Measurements from ENCODE around the gene NEB. TPM values are rescaled to one million over a fixed set of nuclear protein-coding genes. Genes with fewer than 3 reads are reported as not detected.
"Not testable (repeated sequence)": the region's sequence is repeated elsewhere in the genome, so short reads cannot be mapped to it uniquely, and the experiment has no call there.

NEB gene
- total and polyA plus RNA-seq, 2 of the 4 experiments (the other 2 are of a cell fraction) = under 0.01 TPM; not detected in 1

- H3K9me3 ChIP-seq (ENCODE audit: control insufficient read depth, insufficient read depth, low read length); BruUV-seq (replicated peaks); H2BK20ac ChIP-seq (ENCODE audit: low read depth, low read length); H3K9ac ChIP-seq (ENCODE audit: low read depth, low read length); H3K14ac ChIP-seq (replicated peaks; ENCODE audit: low read depth, low read length); H3K18ac ChIP-seq (ENCODE audit: low read depth, low read length); dilution Hi-C loops (cut with HindIII; ENCODE audit: low sequenced_read_pairs, unreplicated experiment); H3K79me1 ChIP-seq (ENCODE audit: low read depth in 1 of 2, low read length in 2 of 2); in situ Hi-C loops (cut with MboI; ENCODE audit: low sequenced_read_pairs); H3K4me1 ChIP-seq (ENCODE audit: control insufficient read depth, insufficient read depth, low read length); H2AK5ac ChIP-seq (ENCODE audit: low read depth, low read length); H2AK9ac ChIP-seq (replicated peaks; ENCODE audit: low read depth, low read length, poor library complexity); DNase-seq; intact Hi-C loops (cut with micrococcal nuclease); H3K36me3 ChIP-seq (ENCODE audit: control insufficient read depth, insufficient read depth, low read length); H2BK15ac ChIP-seq (ENCODE audit: low read depth, low read length); H3K23ac ChIP-seq (ENCODE audit: low read depth, low read length); H3K9me1 ChIP-seq (ENCODE audit: insufficient read depth, low read length); H3K27me3 ChIP-seq (ENCODE audit: control insufficient read depth, insufficient read depth, low read length); H2BK120ac ChIP-seq (ENCODE audit: low read depth, low read length); H3K4me3 ChIP-seq (ENCODE audit: insufficient read depth, low read depth, low read length); ATAC-seq (ENCODE audit: low read depth); H2AFZ ChIP-seq (replicated peaks; ENCODE audit: low read length, poor library complexity); H2BK5ac ChIP-seq (ENCODE audit: low read depth, low read length, poor library complexity, severe bottlenecking); H3K4me2 ChIP-seq (ENCODE audit: low read depth, low read length); H4K20me1 ChIP-seq (ENCODE audit: insufficient read depth, low read length); H4K8ac ChIP-seq (ENCODE audit: low read depth in 2 of 2, low read length in 2 of 2); H3K56ac ChIP-seq (ENCODE audit: extremely low read depth, insufficient read depth, low read length); H3K4ac ChIP-seq (ENCODE audit: low read depth, low read length); H3K27ac ChIP-seq (ENCODE audit: insufficient read depth, low read length); H4K5ac ChIP-seq (ENCODE audit: low read depth, low read length); POLR2A ChIA-PET (ENCODE audit: unreplicated experiment); H4K91ac ChIP-seq (ENCODE audit: insufficient read depth, low read depth, low read length): not testable (repeated sequence)
- CTCF ChIA-PET = interaction anchor here (0.6 kb wide), 1 partner anchor 309 kb away, joined by 8 read pairs; no protein-coding TSS in a partner anchor
- WGBS, 2 experiments (ENCODE audit: extremely low coverage in 2 of 2, insufficient read length in 1 of 2) = no CpG with 5 or more reads among the region's 6 CpGs
Measured at GRCh38 chr2:151607459-151608424, 126.5 kb downstream of the NEB start.

GRCh38 chr2:151603530-151603929, 130.7 kb downstream of the NEB start:
- BruUV-seq (replicated peaks); H2AK5ac ChIP-seq (ENCODE audit: low read depth, low read length); H2BK20ac ChIP-seq (ENCODE audit: low read depth, low read length); H3K27ac ChIP-seq (ENCODE audit: insufficient read depth, low read length); H2AFZ ChIP-seq (replicated peaks; ENCODE audit: low read length, poor library complexity); ATAC-seq (ENCODE audit: low read depth); H3K56ac ChIP-seq (ENCODE audit: extremely low read depth, insufficient read depth, low read length); POLR2A ChIA-PET (ENCODE audit: unreplicated experiment); H3K9me3 ChIP-seq (ENCODE audit: control insufficient read depth, insufficient read depth, low read length); intact Hi-C loops (cut with micrococcal nuclease); H2BK15ac ChIP-seq (ENCODE audit: low read depth, low read length); H3K18ac ChIP-seq (ENCODE audit: low read depth, low read length); H3K23ac ChIP-seq (ENCODE audit: low read depth, low read length); H4K5ac ChIP-seq (ENCODE audit: low read depth, low read length); H3K79me1 ChIP-seq (ENCODE audit: low read depth in 1 of 2, low read length in 2 of 2); H3K9ac ChIP-seq (ENCODE audit: low read depth, low read length); H4K91ac ChIP-seq (ENCODE audit: insufficient read depth, low read depth, low read length); H3K4me1 ChIP-seq (ENCODE audit: control insufficient read depth, insufficient read depth, low read length); H3K27me3 ChIP-seq (ENCODE audit: control insufficient read depth, insufficient read depth, low read length); H2BK120ac ChIP-seq (ENCODE audit: low read depth, low read length); H3K4me2 ChIP-seq (ENCODE audit: low read depth, low read length); H2BK5ac ChIP-seq (ENCODE audit: low read depth, low read length, poor library complexity, severe bottlenecking); H4K8ac ChIP-seq (ENCODE audit: low read depth in 2 of 2, low read length in 2 of 2); CTCF ChIA-PET; dilution Hi-C loops (cut with HindIII; ENCODE audit: low sequenced_read_pairs, unreplicated experiment); DNase-seq; H3K14ac ChIP-seq (replicated peaks; ENCODE audit: low read depth, low read length); H3K9me1 ChIP-seq (ENCODE audit: insufficient read depth, low read length); in situ Hi-C loops (cut with MboI; ENCODE audit: low sequenced_read_pairs); H3K4me3 ChIP-seq (ENCODE audit: insufficient read depth, low read depth, low read length); H2AK9ac ChIP-seq (replicated peaks; ENCODE audit: low read depth, low read length, poor library complexity); H4K20me1 ChIP-seq (ENCODE audit: insufficient read depth, low read length); H3K4ac ChIP-seq (ENCODE audit: low read depth, low read length); H3K36me3 ChIP-seq (ENCODE audit: control insufficient read depth, insufficient read depth, low read length): not testable (repeated sequence)
- WGBS, 2 experiments (ENCODE audit: extremely low coverage in 2 of 2, insufficient read length in 1 of 2) = no CpG with 5 or more reads among the region's 2 CpGs

Data from IMR-90 (cell line).